Stimulated activated CD4-positive, alpha-beta T cell treated with anti-CD3 and anti-CD28 coated beads, TNF-alpha, amount 100 ng/mL, for 48 hours (primary cell): ENCODE results near the gene NIT2.
"Not testable (repeated sequence)": the region's sequence is repeated elsewhere in the genome, so short reads cannot be mapped to it uniquely, and the experiment has no call there.

Experiments used
- DNase-seq, 3 donors: peaks; one replicate each; pipeline ENCODE4 v3.0.0-alpha.2; 2020; ENCODE audit warnings: low read depth in 3 of 3

NIT2 gene, protein sequence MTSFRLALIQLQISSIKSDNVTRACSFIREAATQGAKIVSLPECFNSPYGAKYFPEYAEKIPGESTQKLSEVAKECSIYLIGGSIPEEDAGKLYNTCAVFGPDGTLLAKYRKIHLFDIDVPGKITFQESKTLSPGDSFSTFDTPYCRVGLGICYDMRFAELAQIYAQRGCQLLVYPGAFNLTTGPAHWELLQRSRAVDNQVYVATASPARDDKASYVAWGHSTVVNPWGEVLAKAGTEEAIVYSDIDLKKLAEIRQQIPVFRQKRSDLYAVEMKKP

GRCh38 chr3:100334488-100335351 lies at the start of gene NIT2:
Gene NIT2 (plus strand): TSS chr3:100334757. CDS start chr3:100334792, 35 bp downstream.
- peak; percentile 64 to 79 (median 72) for DNase-seq

DNA sequence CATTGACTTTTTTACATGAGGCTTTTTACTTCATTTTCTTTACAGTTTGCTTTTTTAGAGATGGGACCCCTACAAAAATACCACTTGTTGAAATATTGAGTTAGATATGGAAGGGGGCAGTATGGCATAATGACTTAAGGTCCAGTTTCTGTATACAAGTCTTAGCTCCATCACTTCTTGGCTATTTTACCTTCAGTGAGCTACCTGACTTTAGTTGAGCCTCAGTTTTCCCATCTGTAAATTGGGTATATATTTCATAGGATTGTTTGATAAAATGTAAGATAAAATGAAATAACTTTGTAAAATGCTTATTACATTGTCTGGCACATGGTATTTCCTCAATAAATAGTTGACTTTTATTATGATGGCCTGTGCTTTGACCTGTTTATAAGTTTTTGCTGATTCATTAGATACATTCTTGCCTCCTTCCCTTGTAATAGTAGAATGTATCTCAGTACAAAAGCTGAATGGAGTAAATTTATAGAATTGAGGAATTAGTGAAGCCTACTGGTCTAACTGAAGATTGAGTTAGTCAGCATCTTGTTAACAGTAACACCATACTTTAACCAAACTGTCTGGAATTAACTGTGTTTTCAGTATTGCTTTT lies 46.2 kb upstream of the NIT2 start:
- DNase-seq: no peak

DNA sequence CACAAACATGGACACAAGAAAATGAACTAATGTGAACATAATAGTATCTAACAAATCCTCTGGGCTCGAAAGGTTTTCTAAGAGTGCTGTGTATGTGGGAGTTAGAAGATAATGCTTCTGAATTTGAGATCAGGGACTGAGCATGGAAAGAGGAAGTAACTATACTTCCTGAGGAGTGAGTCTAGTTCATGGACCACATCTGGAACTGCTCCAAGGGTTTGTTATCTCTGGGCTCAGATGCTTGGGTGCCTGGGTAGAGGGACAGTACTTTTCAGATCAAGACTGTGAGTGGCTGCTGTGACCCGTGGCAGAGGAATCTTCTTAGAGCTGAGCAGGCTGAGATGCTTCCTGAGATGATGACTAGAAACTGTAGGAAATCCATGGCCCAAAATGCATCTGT lies 45.2 kb upstream of the NIT2 start:
- no peak for DNase-seq

- DNase-seq: no peak
Observed at GRCh38 chr3:100295089-100295488, 39.5 kb upstream of the NIT2 start.

- DNase-seq: no peak
Observed at GRCh38 chr3:100297784-100298183, 36.8 kb upstream of the NIT2 start.

- no peak for DNase-seq
Observed at GRCh38 chr3:100299016-100299415, 35.5 kb upstream of the NIT2 start.

- no peak for DNase-seq
Observed at GRCh38 chr3:100306695-100307094, 27.9 kb upstream of the NIT2 start.

GRCh38 chr3:100310355-100310965 lies 24.1 kb upstream of the NIT2 start:
- DNase-seq: no peak

DNA sequence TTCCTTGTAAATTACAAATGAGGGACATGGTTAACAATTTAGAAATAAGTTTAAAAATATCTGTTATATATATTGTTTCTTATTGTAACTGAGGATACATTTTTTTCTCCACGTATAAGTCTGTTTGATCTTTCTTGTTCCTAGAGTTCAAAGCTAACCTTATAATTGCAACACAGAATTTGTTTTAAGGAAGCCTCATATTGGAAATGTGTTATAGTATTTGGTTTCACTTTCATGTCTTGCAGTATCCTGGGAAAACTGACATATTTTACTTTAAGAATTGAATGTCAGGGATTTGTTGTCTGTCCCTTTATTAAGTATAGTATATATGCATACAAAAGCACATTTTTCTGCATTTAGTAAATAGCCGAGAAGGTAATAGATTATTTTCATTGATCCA lies 23.5 kb upstream of the NIT2 start:
- DNase-seq: no peak

DNA sequence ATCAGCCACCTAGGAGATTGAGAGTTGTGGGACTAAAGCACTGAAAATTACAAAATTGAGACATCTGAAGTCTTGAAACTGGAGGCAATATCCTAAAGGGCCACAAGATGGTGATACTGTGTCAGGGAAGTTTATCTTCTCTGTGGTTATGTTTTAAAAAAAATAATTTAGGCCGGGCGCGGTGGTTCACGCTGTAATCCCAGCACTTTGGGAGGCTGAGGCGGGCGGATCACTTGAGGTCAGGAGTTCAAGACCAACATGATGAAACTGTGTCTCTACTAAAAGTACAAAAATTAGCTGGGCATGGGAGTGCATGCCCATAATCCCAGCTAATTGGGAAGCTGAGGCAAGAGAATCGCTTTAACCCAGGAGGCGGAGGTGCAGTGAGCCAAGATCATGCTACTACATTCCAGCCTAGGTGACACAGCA lies 17.9 kb upstream of the NIT2 start:
- no peak for DNase-seq

- no peak for DNase-seq
Observed at GRCh38 chr3:100317912-100318311, 16.6 kb upstream of the NIT2 start.

- DNase-seq: no peak
Observed at GRCh38 chr3:100319951-100320350, 14.6 kb upstream of the NIT2 start.

DNA sequence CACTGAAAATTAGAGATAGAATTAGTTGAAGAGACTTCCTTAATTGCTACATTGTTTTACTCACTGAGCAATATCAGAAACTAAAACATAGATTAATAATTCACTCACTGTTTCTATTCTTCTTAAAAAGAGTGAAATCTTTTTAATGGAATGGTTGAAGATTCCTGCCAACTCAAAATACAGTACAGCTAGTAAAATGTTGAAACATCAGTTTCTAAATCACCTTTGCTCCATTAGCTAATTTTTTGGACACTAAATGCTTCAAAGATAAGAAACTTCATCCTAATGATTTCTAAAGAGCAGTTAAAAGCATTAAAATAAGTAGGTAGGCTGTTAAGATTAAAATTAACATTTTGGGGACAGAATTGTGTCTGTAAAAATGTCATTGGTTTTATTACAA lies 10.5 kb upstream of the NIT2 start:
- no peak for DNase-seq

- DNase-seq: no peak
Observed at GRCh38 chr3:100325827-100326226, 8.7 kb upstream of the NIT2 start.

- DNase-seq: not testable (repeated sequence)
Observed at GRCh38 chr3:100327377-100327776, 7.2 kb upstream of the NIT2 start.

- DNase-seq: no peak
Observed at GRCh38 chr3:100329800-100330489, 4.6 kb upstream of the NIT2 start.

DNA sequence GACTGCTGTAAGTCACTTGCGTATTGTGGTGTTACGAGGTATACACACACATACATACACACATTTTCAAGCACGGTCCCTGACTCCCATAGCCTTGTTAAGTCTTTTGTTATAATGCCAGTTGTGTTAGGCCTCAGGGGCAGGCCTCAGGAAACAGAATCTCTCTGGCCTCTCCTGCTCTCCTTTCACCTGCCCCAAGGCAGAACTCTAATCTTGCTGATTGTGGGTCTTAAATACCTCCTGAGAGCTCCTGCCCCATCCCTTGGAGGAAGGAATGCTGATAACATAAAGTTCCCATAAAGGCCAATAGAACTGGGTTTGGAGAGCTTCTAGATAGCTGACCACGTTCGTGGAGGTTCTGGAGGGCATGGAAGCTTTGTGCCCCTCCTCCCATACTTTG lies 3.9 kb upstream of the NIT2 start:
- no peak for DNase-seq

DNA sequence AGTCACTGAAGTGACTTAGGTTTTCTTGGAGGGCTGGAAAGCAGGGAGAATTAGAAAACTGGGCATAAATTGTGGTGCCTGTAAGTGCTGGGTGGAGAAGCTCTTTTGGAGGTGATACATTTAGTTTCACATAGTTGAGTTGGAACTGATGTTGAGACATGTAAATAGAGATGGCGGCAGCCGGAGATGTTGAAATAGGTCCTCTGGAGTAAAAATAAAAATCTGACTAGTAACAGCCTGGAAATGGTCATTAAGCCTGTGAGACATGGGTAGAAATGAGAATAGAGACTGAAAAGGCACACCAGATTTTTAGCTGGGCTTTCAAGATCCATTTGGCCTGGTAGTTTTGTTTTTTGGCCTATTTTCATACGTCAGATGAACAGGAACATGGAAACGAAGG lies 2.9 kb upstream of the NIT2 start:
- DNase-seq: no peak

- DNase-seq: no peak
Observed at GRCh38 chr3:100333051-100333450, 1.5 kb upstream of the NIT2 start.

GRCh38 chr3:100333970-100334487 lies 528 bp upstream of the NIT2 start:
- no peak for DNase-seq

DNA sequence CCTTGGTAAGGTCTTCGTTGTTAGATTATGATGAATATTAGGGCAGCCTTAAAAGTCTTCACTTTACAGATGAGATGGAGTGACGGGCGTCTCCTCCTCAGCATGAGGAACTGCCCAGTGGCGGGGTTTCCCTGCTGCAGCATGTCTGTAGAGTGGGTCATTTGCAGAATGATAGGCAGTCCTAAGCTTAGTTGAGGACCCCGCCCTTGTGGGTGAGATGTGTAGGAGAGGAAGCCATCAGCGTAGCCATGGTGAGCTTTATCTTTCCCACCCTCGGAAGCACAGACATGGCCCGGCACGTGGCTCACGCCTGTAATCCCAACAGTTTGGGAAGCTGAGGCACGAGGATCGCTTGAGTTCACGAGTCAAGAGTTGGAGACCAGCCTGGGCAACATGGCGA lies 877 bp downstream of the NIT2 start:
- DNase-seq: no peak
